ENCODE measurements around the gene ARID1B.

The ARID1B gene

DNA sequence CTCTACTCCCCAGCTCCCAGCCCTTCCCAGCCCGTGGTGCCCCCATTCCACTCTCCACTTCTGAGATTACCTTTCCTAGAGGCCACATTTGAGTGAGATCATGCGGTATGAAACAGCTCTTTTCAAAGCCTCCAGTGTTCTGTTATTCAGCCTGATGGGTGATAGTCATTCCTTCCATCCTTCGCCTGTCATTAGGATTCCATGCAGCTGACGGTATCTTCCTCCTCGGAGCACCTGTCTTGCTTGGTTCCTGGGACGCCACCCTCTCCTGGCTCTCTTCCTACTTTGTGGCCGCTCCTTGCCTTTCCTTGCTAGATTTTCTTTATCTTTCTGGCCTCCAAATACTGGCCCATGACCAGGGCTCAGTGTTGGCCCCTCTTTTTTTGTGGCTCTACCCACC lies 137.0 kb downstream of the ARID1B start:
- no peaks in the 10 kb centered on the region for H3K9me3 ChIP-seq
- no peaks in the 10 kb centered on the region for H3K27me3 ChIP-seq
- no peaks in the 10 kb centered on the region for H3K36me3 ChIP-seq
- TF ChIP-seq, protein P1, sequence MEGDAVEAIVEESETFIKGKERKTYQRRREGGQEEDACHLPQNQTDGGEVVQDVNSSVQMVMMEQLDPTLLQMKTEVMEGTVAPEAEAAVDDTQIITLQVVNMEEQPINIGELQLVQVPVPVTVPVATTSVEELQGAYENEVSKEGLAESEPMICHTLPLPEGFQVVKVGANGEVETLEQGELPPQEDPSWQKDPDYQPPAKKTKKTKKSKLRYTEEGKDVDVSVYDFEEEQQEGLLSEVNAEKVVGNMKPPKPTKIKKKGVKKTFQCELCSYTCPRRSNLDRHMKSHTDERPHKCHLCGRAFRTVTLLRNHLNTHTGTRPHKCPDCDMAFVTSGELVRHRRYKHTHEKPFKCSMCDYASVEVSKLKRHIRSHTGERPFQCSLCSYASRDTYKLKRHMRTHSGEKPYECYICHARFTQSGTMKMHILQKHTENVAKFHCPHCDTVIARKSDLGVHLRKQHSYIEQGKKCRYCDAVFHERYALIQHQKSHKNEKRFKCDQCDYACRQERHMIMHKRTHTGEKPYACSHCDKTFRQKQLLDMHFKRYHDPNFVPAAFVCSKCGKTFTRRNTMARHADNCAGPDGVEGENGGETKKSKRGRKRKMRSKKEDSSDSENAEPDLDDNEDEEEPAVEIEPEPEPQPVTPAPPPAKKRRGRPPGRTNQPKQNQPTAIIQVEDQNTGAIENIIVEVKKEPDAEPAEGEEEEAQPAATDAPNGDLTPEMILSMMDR (IDR thresholded peaks at IDR 0.05) = no peak
- peaks cover 0 to 4% of the 10 kb centered on the region in 2 experiments for H3K4me1 ChIP-seq (ENCODE audit: control insufficient read depth in 1 of 2, insufficient read depth in 1 of 2, low read depth in 1 of 2, low read length in 1 of 2)
- H3K4me3 ChIP-seq (ENCODE audit: low read depth in 1 of 2, low read length in 1 of 2) = no peak overlapping the region
- no peak overlapping the region for H3K27ac ChIP-seq

GRCh38 chr6:156916130-156916801 lies 139.1 kb downstream of the ARID1B start:
- H3K4me3 ChIP-seq (ENCODE audit: low read depth in 1 of 2, low read length in 1 of 2) = no peak overlapping the region
- peaks cover 0 to 4% of the 10 kb centered on the region in 2 experiments for H3K4me1 ChIP-seq (ENCODE audit: control insufficient read depth in 1 of 2, insufficient read depth in 1 of 2, low read depth in 1 of 2, low read length in 1 of 2)
- H3K27ac ChIP-seq = no peak overlapping the region
- TF ChIP-seq, protein P1 (IDR thresholded peaks at IDR 0.05) = no peak
- H3K36me3 ChIP-seq = no peaks in the 10 kb centered on the region
- no peaks in the 10 kb centered on the region for H3K27me3 ChIP-seq
- no peaks in the 10 kb centered on the region for H3K9me3 ChIP-seq

GRCh38 chr6:156917213-156917612 lies 140.0 kb downstream of the ARID1B start:
- peaks cover 0 to 4% of the 10 kb centered on the region in 2 experiments for H3K4me1 ChIP-seq (ENCODE audit: control insufficient read depth in 1 of 2, insufficient read depth in 1 of 2, low read depth in 1 of 2, low read length in 1 of 2)

DNA sequence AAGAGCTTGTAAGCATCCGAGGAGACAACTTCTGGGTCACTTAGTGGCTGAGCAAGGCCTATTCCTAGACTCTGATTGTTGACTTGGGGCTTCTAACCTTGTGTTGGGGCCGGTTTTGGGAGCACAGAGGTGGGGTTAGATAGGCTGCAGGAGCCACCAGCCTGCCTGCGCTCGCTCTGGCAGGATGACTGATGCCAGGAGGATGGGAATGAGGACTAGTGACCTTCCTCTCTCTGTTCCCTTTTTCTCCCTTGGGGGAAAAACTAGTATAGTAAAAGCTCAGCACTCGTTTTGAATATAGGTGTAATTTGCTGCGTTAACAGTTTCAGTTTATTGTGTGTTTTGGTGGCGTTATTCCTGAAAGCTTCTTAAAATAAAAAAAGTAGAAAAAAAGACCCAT lies 141.5 kb downstream of the ARID1B start:
- Histone ChIP-seq H3K4me1 (ENCODE audit: control insufficient read depth in 1 of 2, insufficient read depth in 1 of 2, low read depth in 1 of 2, low read length in 1 of 2) (no peaks in the 10 kb centered on the region), H3K27ac (no peak overlapping the region), H3K36me3 (no peaks in the 10 kb centered on the region), H3K27me3 (no peaks in the 10 kb centered on the region), H3K4me3 (ENCODE audit: low read depth in 1 of 2, low read length in 1 of 2) (no peak overlapping the region), H3K9me3 (no peaks in the 10 kb centered on the region)
- TF ChIP-seq, protein P1 (IDR thresholded peaks at IDR 0.05) = no peak

More at GRCh38 chr6:156917213-156917612, 140.0 kb downstream of the ARID1B start:
- H3K4me3 ChIP-seq (ENCODE audit: low read depth in 1 of 2, low read length in 1 of 2) = no peak overlapping the region
- no peaks in the 10 kb centered on the region for H3K9me3 ChIP-seq
- no peak overlapping the region for H3K27ac ChIP-seq
- TF ChIP-seq, protein P1 (IDR thresholded peaks at IDR 0.05) = no peak
- no peaks in the 10 kb centered on the region for H3K36me3 ChIP-seq
- H3K27me3 ChIP-seq = no peaks in the 10 kb centered on the region

DNA sequence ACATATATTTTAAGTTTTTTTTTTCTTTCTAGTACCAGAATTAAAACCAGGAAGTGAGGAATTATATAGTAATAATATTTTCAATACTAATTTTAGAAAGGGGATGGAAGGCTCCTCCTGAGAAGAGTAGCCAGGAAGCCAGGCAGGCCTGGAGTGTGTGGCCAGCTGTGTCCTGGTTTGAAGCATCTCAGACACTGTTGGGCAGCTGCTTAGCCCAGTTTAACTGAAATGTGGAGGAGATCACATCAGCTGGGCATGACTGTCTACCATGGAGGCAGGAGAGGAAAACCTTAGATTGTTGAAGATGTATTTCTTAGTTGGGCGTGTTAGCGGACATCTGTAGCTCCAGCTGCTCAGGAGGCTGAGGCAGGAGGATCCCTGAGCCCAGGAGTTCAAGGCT lies 142.2 kb downstream of the ARID1B start:
- no peak overlapping the region for H3K4me3 ChIP-seq (ENCODE audit: low read depth in 1 of 2, low read length in 1 of 2)
- H3K27me3 ChIP-seq = no peaks in the 10 kb centered on the region
- H3K36me3 ChIP-seq = no peaks in the 10 kb centered on the region
- TF ChIP-seq, protein P1 (IDR thresholded peaks at IDR 0.05) = no peak
- no peak overlapping the region for H3K27ac ChIP-seq
- no peaks in the 10 kb centered on the region for H3K4me1 ChIP-seq (ENCODE audit: control insufficient read depth in 1 of 2, insufficient read depth in 1 of 2, low read depth in 1 of 2, low read length in 1 of 2)
- no peaks in the 10 kb centered on the region for H3K9me3 ChIP-seq

Data from neutrophil (primary cell).